ENCODE measurements around the gene LMX1B. TPM values are rescaled to one million over a fixed set of nuclear protein-coding genes. Genes with fewer than 3 reads are reported as not detected.

Gene LMX1B
- total RNA-seq, 1 experiment from 2014 or later = 11.3 TPM

GRCh38 chr9:126635661-126636439 is 22.1 kb downstream of the LMX1B start:
- H3K79me2 ChIP-seq (ENCODE audit: insufficient read depth, low read length) = no peaks in the 10 kb centered on the region
- POLR2A ChIA-PET = no interaction called here

More at GRCh38 chr9:126635661-126636439, 22.1 kb downstream of the LMX1B start:
- peak; percentile 48; the same call in 1 of the 2 replicates for ATAC-seq
- peaks cover 0 to 2% of the 10 kb centered on the region in 2 experiments; a peak in 1 of 4 replicates for H3K4me1 ChIP-seq (ENCODE audit: control insufficient read depth in 1 of 2, insufficient read depth in 2 of 2, low read length in 2 of 2)
- H3K4me2 ChIP-seq (ENCODE audit: low read length) = no peak overlapping the region
- H3K9ac ChIP-seq (ENCODE audit: low read length) = no peak overlapping the region
- CTCF ChIA-PET = no interaction called here
- no peaks in the 10 kb centered on the region for H3K27me3 ChIP-seq (ENCODE audit: insufficient read depth, low read length)
- TF ChIP-seq SRF (IDR thresholded peaks at IDR 0.05; ENCODE audit: low read depth) (no peak), FOSL1 (IDR thresholded peaks at IDR 0.05; ENCODE audit: low read depth) (no peak), ELF1 (IDR thresholded peaks at IDR 0.05; ENCODE audit: borderline replicate concordance, low read depth) (no peak), CEBPB (IDR thresholded peaks at IDR 0.05; ENCODE audit: low read depth) (no peak), SIN3A (IDR thresholded peaks at IDR 0.05; ENCODE audit: low read depth) (no peak), ZNF274 (IDR thresholded peaks at IDR 0.05; ENCODE audit: low read depth, low read length) (no peak), SP1 (IDR thresholded peaks at IDR 0.05; ENCODE audit: low read depth) (no peak), RAD21 (IDR thresholded peaks at IDR 0.05; ENCODE audit: low read depth) (no peak), TCF7L2 (IDR thresholded peaks at IDR 0.05; ENCODE audit: borderline replicate concordance, extremely low read depth, insufficient read depth, insufficient read length) (no peak), ATF3 (IDR thresholded peaks at IDR 0.05) (no peak), CBX3 (IDR thresholded peaks at IDR 0.05; ENCODE audit: low read depth) (no peak), REST (IDR thresholded peaks at IDR 0.05; ENCODE audit: low read depth) (no peak), ZFX (IDR thresholded peaks at IDR 0.05) (no peak), ZBTB33 (IDR thresholded peaks at IDR 0.05; ENCODE audit: extremely low read depth, insufficient replicate concordance, low read length) (no peak), POLR2A (IDR thresholded peaks at IDR 0.05; ENCODE audit: borderline replicate concordance, extremely low read depth, insufficient read depth, insufficient read length) (no peak), MAX (IDR thresholded peaks at IDR 0.05) (no peak), POLR2AphosphoS5 (IDR thresholded peaks at IDR 0.05; ENCODE audit: low read depth, low read length) (no peak), EZH2 (IDR thresholded peaks at IDR 0.05) (no peak), JUND (IDR thresholded peaks at IDR 0.05) (no peak)
- H4K20me1 ChIP-seq (ENCODE audit: insufficient read depth) = no peaks in the 10 kb centered on the region
- no peaks in the 10 kb centered on the region for H3K9me3 ChIP-seq (ENCODE audit: control insufficient read depth in 1 of 2, insufficient read depth in 1 of 2, low read depth in 1 of 2, low read length in 2 of 2)
- intact Hi-C loops (cut with micrococcal nuclease) = no loop called here
- H3K9me2 ChIP-seq (ENCODE audit: insufficient read depth) = no peaks in the 10 kb centered on the region
- no peak overlapping the region for H3K4me3 ChIP-seq (replicated peaks in 1 of 2; ENCODE audit: low read depth in 1 of 2, low read length in 2 of 2)
- BruUV-seq (replicated peaks) = no TSS peak
- H3K36me3 ChIP-seq (ENCODE audit: control insufficient read depth in 1 of 2, insufficient read depth in 2 of 2, low read length in 2 of 2) = no peaks in the 10 kb centered on the region
- no peak overlapping the region for H2AFZ ChIP-seq (ENCODE audit: low read depth, low read length, poor library complexity, severe bottlenecking)
- no peak overlapping the region for H3K27ac ChIP-seq (ENCODE audit: low read depth, low read length)
- RAD21 ChIA-PET (ENCODE audit: low non-redundant PET in 1 of 2, low total read pairs in 2 of 2, uncharacterized antibody in 2 of 2, unreplicated experiment in 2 of 2) = no interaction called here
- no peak for DNase-seq (ENCODE audit: low read depth, low spot score)

Data from HCT116 (cell line).